ENCODE measurements around the gene ST6GALNAC2. TPM values are rescaled to one million over a fixed set of nuclear protein-coding genes. Genes with fewer than 3 reads are reported as not detected.

The ST6GALNAC2 gene
- total and polyA plus RNA-seq, 10 of the 15 experiments (the other 5 are each of a cell fraction or from before 2014, with no cell fraction given) = 0.08 to 0.41 (median 0.23) TPM; not detected in 6

GRCh38 chr17:76575570-76575969 is 10.1 kb downstream of the ST6GALNAC2 start:
- no TSS peak for BruUV-seq (replicated peaks)
- FAIRE-seq = no peak
- Histone ChIP-seq H3K9me3 (replicated peaks; ENCODE audit: control insufficient read depth, insufficient read depth, low read length) (no peaks in the 10 kb centered on the region), H3K27ac (ENCODE audit: control insufficient read depth, insufficient read depth) (no peak overlapping the region), H3K36me3 (ENCODE audit: control insufficient read depth in 2 of 2, insufficient read depth in 2 of 2, low read length in 1 of 2) (no peaks in the 10 kb centered on the region), H2AFZ (ENCODE audit: control insufficient read depth, low read depth, low read length) (no peak overlapping the region), H3K79me2 (ENCODE audit: control insufficient read depth, insufficient read depth, low read length) (no peaks in the 10 kb centered on the region), H3K27me3 (replicated peaks in 1 of 2; ENCODE audit: control insufficient read depth in 2 of 2, insufficient read depth in 2 of 2, low read length in 1 of 2) (no peaks in the 10 kb centered on the region), H3K9ac (ENCODE audit: control insufficient read depth, insufficient read depth, low read length) (no peak overlapping the region), H3K4me2 (ENCODE audit: control insufficient read depth, insufficient read depth) (no peak overlapping the region), H3K4me1 (ENCODE audit: control insufficient read depth, insufficient read depth, low read length) (peaks cover 14% of the 10 kb centered on the region), H3K4me3 (no peak overlapping the region), H4K20me1 (ENCODE audit: control insufficient read depth, insufficient read depth) (no peaks in the 10 kb centered on the region)
- ChIA-PET POLR2A (interaction anchor here (0.6 kb wide), 1 partner anchor 29 kb away, joined by 5 read pairs; no protein-coding TSS in a partner anchor), SMC1A (ENCODE audit: uncharacterized antibody, unreplicated experiment) (no interaction called here), RAD21 (ENCODE audit: unreplicated experiment) (no interaction called here), CTCF (interaction anchor here (0.7 to 2.2 kb wide), 4 partner anchors 14 to 106 kb away, joined by 3 to 6 read pairs (median 4); no protein-coding TSS in a partner anchor)
- ATAC-seq = no peak
- no peak for DNase-seq (ENCODE audit: low read depth, low spot score)
- WGBS (ENCODE audit: insufficient coverage, insufficient replicate concordance, low lambda C conversion rate, missing lambda C conversion rate) = 51% methylated on average over 5 of the region's 5 CpGs
- intact Hi-C loops (cut with micrococcal nuclease; ENCODE audit: unreplicated experiment) = no loop called here
- TF ChIP-seq EGR1 (IDR thresholded peaks at IDR 0.05; ENCODE audit: borderline replicate concordance in 1 of 2, low read depth in 2 of 2, low read length in 2 of 2) (no peak), CBX5 (IDR thresholded peaks at IDR 0.05; ENCODE audit: low read depth) (no peak)
- in situ Hi-C loops (cut with MboI) = no loop called here

DNA sequence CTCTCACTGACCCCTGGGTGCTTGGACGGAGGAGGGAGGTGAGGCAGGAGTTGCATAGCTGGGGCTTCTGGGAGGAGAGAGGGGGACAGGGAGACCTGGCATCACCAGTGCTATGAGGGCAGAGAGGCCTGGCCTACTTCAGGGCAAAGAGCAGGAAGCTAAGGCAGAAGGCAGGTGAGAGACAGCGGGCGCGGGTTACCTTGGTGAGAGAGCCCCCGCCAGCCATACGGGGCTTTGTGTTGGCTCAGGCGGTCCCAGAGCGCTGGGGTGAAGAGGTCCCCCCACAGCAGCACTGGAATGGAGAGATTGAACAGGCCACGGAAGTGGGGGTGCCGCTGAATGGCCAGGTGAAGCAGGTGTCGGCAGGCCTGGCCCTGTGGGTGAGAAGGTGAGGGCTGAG is 11.5 kb downstream of the ST6GALNAC2 start:
- Histone ChIP-seq H3K27ac (ENCODE audit: control insufficient read depth, insufficient read depth) (no peak overlapping the region), H3K79me2 (ENCODE audit: control insufficient read depth, insufficient read depth, low read length) (no peaks in the 10 kb centered on the region), H3K27me3 (replicated peaks in 1 of 2; ENCODE audit: control insufficient read depth in 2 of 2, insufficient read depth in 2 of 2, low read length in 1 of 2) (no peaks in the 10 kb centered on the region), H4K20me1 (ENCODE audit: control insufficient read depth, insufficient read depth) (no peaks in the 10 kb centered on the region), H3K9me3 (replicated peaks; ENCODE audit: control insufficient read depth, insufficient read depth, low read length) (no peaks in the 10 kb centered on the region), H3K4me3 (no peak overlapping the region), H2AFZ (ENCODE audit: control insufficient read depth, low read depth, low read length) (no peak overlapping the region), H3K4me2 (ENCODE audit: control insufficient read depth, insufficient read depth) (no peak overlapping the region), H3K4me1 (ENCODE audit: control insufficient read depth, insufficient read depth, low read length) (peaks cover 2% of the 10 kb centered on the region; the same call in 1 of the 2 replicates), H3K9ac (ENCODE audit: control insufficient read depth, insufficient read depth, low read length) (no peak overlapping the region), H3K36me3 (ENCODE audit: control insufficient read depth in 2 of 2, insufficient read depth in 2 of 2, low read length in 1 of 2) (no peaks in the 10 kb centered on the region)
- SMC1A ChIA-PET (ENCODE audit: uncharacterized antibody, unreplicated experiment) = no interaction called here
- CTCF ChIA-PET = interaction anchor here (2.1 kb wide), 1 partner anchor 16 kb away, joined by 5 read pairs; no protein-coding TSS in a partner anchor
- WGBS (ENCODE audit: insufficient coverage, insufficient replicate concordance, low lambda C conversion rate, missing lambda C conversion rate) = 84% methylated on average over 11 of the region's 11 CpGs
- TF ChIP-seq TCF3 (IDR thresholded peaks at IDR 0.05; ENCODE audit: borderline replicate concordance, insufficient read depth, low read depth, low read length) (no peak), GABPA (IDR thresholded peaks at IDR 0.05; ENCODE audit: low read depth) (no peak), STAT1 (conservative IDR thresholded peaks at IDR 0.05) (no peak), NR2C1 (IDR thresholded peaks at IDR 0.05) (no peak), GATAD2B (conservative IDR thresholded peaks at IDR 0.05; ENCODE audit: low read depth) (no peak), ZNF207 (IDR thresholded peaks at IDR 0.05; ENCODE audit: borderline replicate concordance) (no peak), CHD1 (IDR thresholded peaks at IDR 0.05; ENCODE audit: low read depth, low read length) (no peak)
- TF ChIP-seq, protein P1, sequence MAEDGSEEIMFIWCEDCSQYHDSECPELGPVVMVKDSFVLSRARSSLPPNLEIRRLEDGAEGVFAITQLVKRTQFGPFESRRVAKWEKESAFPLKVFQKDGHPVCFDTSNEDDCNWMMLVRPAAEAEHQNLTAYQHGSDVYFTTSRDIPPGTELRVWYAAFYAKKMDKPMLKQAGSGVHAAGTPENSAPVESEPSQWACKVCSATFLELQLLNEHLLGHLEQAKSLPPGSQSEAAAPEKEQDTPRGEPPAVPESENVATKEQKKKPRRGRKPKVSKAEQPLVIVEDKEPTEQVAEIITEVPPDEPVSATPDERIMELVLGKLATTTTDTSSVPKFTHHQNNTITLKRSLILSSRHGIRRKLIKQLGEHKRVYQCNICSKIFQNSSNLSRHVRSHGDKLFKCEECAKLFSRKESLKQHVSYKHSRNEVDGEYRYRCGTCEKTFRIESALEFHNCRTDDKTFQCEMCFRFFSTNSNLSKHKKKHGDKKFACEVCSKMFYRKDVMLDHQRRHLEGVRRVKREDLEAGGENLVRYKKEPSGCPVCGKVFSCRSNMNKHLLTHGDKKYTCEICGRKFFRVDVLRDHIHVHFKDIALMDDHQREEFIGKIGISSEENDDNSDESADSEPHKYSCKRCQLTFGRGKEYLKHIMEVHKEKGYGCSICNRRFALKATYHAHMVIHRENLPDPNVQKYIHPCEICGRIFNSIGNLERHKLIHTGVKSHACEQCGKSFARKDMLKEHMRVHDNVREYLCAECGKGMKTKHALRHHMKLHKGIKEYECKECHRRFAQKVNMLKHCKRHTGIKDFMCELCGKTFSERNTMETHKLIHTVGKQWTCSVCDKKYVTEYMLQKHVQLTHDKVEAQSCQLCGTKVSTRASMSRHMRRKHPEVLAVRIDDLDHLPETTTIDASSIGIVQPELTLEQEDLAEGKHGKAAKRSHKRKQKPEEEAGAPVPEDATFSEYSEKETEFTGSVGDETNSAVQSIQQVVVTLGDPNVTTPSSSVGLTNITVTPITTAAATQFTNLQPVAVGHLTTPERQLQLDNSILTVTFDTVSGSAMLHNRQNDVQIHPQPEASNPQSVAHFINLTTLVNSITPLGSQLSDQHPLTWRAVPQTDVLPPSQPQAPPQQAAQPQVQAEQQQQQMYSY (CRISPR knock-in tag; IDR thresholded peaks at IDR 0.05) = no peak
- RAD21 ChIA-PET (ENCODE audit: unreplicated experiment) = no interaction called here
- POLR2A ChIA-PET = no interaction called here
- ATAC-seq = no peak
- no TSS peak for BruUV-seq (replicated peaks)
- intact Hi-C loops (cut with micrococcal nuclease; ENCODE audit: unreplicated experiment) = no loop called here
- FAIRE-seq = no peak
- in situ Hi-C loops (cut with MboI) = no loop called here
- no peak for DNase-seq (ENCODE audit: low read depth, low spot score)

Data from GM12878 (cell line).